GM12891 (cell line): Measurements from ENCODE around the gene SLC7A10.

Experiments used
- POLR2A ChIP-seq: IDR thresholded peaks from 2 replicates; pipeline ENCODE4 v1.6.1; 2011; ENCODE audit warnings: low read depth, low read length, control low read depth
- POLR2AphosphoS5 ChIP-seq: IDR thresholded peaks from 2 replicates; pipeline ENCODE4 v1.6.1; 2011; ENCODE audit warnings: low read depth, low read length, control low read depth
- POU2F2 ChIP-seq: IDR thresholded peaks from 2 replicates; pipeline ENCODE4 v1.6.1; 2011; ENCODE audit warnings: low read depth, mild to moderate bottlenecking, control low read depth, low read length, moderate library complexity
- TAF1 ChIP-seq: IDR thresholded peaks from 2 replicates; pipeline ENCODE4 v1.6.1; 2011; ENCODE audit warnings: low read depth, low read length, control low read depth

DNA sequence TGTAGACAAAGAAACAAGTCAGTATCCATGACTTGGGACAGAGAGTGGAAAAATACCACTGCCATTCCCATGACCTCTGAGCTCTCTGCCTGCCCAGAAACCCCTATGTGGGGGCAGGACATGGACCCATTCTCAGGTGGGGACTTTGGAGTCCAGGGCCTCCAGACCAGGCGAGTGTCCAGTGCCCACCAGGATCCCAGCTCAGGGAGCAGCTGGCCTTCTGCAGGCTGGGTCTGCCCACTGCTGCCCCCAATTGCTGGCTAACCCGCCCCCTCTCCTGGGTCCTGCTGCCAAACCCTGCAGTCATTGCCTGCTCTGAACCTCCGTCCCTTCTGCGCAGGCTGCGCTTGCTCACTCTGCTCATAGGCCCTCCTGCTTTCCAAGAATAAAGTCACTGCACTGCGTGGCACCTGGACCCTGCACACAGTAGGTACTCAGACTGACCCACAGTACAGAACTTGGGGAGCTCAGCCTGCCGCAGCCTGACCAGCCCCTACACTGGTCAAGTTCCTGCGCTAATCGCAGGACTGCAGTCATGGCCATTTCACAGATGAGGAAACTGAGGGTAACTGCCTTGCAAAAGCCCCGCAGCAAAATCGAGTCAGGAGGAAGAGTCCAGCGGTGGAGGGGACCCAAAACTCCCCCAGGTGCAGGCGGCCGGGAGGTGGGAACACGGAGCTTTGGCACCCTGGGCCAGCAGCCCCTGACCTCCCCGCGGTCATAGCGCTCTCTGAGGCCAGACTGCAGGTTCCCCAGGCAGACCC lies 774 bp downstream of the SLC7A10 start:
- TF ChIP-seq POLR2A (no peak), TAF1 (no peak), POLR2AphosphoS5 (no peak), POU2F2 (no peak)
